ENCODE data around the gene CPED1.

CPED1 gene

GRCh38 chr7:121075952-121076349 lies 87.4 kb downstream of the CPED1 start:
- DNase-seq: no peak

DNA sequence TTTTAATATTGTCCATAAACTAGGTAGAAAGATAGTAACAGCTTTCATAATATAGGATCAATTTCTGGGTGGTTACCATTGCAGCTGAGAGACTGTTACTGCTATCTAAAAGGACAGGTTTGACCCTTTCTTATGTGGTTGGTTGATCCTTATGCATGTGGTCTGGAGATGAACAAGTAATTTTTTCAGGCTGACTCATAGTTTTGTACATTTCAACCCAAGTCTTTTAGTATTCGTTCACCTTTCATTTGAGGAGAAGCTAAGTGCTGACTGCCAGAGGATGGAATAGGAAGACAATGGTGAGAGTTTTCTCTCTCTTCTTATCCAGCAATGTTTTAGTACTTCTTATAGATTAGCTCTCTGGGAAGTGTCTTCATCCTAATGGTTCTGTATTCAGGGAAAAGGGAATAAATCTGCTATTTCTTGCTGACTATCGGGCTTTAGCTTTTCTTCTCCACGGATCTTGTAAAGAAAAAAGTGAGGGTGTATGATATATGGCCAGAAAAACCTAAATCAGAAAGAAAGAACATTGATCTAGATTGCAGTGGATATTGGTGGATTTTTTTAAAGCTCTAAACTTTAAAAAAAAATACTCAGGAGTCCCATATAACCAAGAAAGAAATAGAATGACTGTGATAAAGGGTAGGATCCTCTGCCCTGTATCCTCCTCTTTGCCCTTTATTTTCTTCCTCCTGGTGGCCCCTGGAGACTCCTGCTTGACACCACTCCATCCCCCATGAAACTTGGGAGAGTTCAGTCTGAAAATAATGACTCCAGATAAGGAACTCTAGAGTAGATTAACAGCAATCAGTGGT lies 88.0 kb downstream of the CPED1 start:
- no peak for DNase-seq

DNA sequence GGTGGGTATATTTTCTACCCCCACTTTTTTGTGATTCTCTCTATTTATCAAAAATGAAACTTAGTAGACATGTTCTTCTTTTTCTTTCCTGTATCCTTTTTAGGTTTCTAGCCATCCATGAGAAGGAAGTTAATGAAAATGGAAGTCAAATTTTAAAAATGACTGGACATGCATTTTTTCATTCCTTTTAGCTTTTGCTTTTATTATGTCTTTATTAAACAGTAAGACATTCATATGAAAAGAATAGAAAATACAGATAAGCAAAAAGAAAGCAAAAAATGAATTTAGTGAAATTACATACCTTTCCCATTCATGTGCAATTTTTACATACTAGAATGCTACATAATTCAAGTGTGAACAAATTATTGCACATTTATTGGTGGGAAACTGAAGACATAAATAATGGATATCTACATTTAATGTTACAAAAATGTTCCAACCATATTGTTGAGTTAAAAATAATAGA lies 88.7 kb downstream of the CPED1 start:
- DNase-seq: no peak

- no peak for DNase-seq
Measured at GRCh38 chr7:121078701-121079227, 90.3 kb downstream of the CPED1 start.

- no peak for DNase-seq
Measured at GRCh38 chr7:121079425-121080169, 91.1 kb downstream of the CPED1 start.

DNA sequence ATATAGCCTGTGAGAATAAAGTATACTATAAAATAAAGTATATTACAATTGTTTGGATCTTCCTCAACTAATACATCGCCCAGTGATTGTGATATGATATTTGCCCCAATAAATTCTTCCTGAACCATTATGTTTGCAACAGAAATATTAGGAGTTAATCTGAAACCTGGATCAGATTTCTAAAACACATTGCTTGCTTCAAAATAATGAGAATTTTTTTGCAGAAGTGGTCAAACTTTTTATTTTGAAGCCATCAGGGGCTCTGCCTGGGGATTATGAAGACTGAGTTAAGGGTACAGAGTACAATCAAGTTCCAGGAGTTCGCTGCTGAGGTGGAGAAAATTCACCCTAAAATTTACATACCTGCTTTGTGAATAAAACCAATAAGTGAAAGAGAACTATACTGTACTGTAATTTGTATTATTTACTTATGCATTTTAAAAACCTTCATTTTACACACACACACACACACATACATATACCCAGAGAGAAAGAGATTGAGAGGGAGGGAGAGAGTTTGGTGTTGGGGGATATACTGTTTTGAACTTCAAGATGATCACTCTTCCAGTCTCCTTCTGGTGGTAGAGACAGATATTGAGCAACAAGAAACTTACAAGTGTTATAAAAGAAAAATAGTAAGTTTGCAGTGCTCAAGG lies 91.9 kb downstream of the CPED1 start:
- DNase-seq: no peak

- DNase-seq: no peak
Measured at GRCh38 chr7:121080913-121081326, 92.4 kb downstream of the CPED1 start.

- DNase-seq: no peak
Measured at GRCh38 chr7:121081327-121081936, 92.9 kb downstream of the CPED1 start.

- no peak for DNase-seq
Measured at GRCh38 chr7:121082400-121083101, 94.0 kb downstream of the CPED1 start.

GRCh38 chr7:121083138-121083789 lies 94.8 kb downstream of the CPED1 start:
- DNase-seq: no peak

DNA sequence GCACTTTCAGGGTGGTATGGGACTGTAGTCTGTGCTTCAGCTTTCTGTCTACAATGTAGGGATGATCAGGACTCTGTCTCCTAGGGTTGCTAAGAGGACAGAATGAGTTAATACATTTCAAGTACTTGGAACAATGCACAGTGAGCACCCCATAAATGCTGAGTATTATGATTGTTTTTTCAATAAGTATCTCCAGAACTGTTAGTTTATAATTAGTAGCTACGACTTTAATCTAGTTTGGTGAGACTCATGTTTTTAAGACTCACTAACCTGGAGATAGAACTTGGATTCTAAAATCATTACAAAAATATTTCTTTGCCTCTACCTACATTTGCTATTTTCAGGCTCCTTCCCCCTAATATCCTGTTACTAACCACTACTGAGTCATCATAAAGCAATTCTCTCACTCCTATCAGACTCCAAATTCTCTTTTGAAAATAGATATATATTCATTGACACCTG lies 95.3 kb downstream of the CPED1 start:
- DNase-seq: no peak

DNA sequence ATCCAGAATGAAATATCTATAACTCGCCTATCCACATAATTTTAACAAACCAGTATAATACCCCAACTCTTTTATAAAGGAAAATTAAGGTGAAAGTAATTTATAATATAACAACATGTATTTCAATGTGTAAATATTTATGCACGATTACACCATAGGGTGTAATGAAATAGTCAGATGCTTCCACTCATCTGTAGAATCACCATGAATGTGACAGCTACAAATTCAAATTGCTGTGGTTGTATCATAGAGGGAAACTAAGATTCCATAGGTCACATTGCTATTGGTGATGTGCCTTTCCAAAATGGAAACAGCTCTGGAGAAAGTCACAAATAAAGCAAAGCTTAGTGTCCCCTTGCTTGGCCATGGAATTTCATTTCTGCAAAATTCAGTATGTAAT lies 95.7 kb downstream of the CPED1 start:
- DNase-seq: no peak

DNA sequence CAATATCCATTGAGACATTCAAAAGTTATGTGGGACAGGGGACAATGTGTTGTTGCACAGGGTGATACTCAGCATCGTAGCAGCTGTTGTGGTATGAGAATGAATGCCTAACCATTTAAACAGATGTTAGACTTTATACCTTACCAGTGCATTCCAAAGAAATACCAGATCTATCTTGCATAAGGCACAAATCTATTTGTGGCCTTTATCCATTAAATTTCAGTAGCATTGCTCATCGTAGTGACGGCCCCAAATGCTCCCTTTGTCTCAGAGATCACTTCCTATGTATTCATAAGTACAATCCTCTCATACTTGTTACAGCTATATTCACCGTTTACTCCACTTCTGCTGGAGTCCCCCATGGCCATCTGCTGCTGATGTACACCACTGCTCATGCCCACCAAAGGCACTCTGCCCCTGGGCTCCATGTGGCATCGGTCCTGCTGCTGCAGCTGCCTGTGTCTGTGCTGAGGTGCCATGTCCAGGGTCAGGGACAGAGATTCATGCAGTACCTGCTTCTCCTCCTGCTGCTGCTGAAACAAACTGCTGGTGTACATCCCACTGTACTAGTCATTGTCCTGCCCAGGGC lies 96.3 kb downstream of the CPED1 start:
- DNase-seq: no peak

GRCh38 chr7:121085922-121086321 lies 97.4 kb downstream of the CPED1 start:
- no peak for DNase-seq

DNA sequence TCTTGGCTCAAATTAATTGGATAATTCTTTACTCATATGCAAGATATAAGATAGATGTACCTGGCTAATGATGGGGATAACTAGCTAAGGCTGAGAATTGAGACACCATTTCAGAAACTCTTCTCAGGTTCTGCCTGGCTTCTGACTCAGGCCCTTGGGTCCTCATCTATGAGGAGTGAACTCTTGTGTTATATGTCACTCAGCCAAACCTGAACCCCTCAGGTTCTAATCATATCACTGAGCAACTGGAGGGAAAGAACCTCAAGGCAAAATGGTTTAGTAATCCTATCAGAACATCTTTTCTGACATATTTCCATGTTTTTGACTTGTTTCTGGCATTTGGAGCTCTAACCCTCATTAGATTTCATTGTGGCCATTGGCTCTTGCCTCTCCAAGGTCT lies 100.4 kb downstream of the CPED1 start:
- DNase-seq: no peak

DNA sequence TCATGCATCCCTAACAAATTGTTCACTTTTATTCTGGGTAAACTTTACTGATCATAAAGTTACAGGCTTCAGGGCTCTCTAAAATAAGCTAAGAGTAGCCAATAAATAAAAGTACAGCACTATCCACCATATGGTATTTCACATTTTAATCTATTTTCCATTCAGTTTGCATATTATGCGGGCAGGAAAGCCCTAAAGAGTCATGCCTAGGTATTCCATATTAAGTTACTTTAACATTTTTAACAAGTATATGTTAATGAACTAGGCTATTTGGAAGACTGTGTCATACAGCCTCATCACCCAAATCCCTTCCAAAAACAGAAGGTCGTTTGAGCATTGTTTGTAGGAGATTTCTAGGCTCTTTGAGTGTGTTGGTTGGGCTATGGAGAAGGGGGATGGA lies 106.3 kb downstream of the CPED1 start:
- no peak for DNase-seq

GRCh38 chr7:121097577-121097976 lies 109.1 kb downstream of the CPED1 start:
- DNase-seq: no peak

DNA sequence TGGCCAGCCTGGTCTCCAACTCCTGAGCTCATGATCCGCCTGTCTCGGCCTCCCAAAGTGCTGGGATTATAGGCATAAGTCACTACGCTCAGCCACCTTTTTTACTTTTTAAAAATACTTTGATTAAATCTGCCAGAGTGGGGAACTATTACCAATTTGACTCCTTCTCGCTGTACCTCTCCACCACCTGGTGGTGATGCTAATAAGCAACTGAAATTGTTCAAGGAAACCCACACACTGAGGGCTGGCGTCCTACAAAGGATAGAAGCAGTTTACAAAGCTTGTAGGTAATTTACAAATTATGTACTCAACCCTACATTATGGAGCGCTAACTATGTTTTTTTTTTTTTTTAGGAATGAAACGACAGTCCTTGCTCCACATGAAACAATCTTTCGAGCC lies 111.1 kb downstream of the CPED1 start:
- DNase-seq: no peak

GRCh38 chr7:121101083-121101482 lies 112.6 kb downstream of the CPED1 start:
- no peak for DNase-seq

DNA sequence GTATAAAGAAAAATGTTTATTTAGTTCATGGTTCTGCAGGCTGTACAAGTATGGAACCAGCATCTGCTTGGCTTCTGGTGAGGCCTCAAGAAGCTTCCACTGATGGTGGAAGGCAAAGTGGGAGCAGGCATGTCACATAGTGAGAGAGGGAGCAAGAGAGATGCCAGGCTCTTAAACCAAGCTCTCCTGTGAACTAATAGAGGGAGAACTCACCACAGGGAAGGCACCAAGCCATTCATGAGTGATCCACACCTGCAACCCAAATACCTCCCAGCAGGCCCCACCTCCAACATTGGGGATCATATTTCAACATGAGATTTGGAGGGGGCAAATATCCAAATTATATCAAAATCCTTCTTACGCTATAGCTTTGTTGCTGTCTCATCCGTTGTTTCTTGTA lies 113.1 kb downstream of the CPED1 start:
- no peak for DNase-seq

- DNase-seq: no peak
Measured at GRCh38 chr7:121102619-121103018, 114.1 kb downstream of the CPED1 start.
